GM12878 (cell line): ENCODE data around the gene SMIM35.

Source experiments
- BHLHE40 ChIP-seq, 2 experiments: fragments of 450-650 bp in 1 of 2; IDR thresholded peaks; 2 replicates each; pipeline ENCODE4 v1.6.1; 2011 to 2017; ENCODE audit warnings: low read depth in 2 of 2, borderline replicate concordance in 1 of 2, improper control_type of control experiment in 1 of 2, low read length in 1 of 2, mild to moderate bottlenecking in 1 of 2
- CEBPB ChIP-seq, 2 experiments: fragments of 150-350 bp in 1 of 2; IDR thresholded peaks; 2 replicates each; pipeline ENCODE4 v1.6.1; 2012 to 2014; ENCODE audit warnings: low read depth in 2 of 2, low read length in 2 of 2, borderline replicate concordance in 1 of 2, inconsistent platforms in 1 of 2
- RAD21 ChIP-seq: IDR thresholded peaks from 2 replicates; pipeline ENCODE4 v1.6.1; 2011; ENCODE audit warnings: mild to moderate bottlenecking, low read depth, low read length, moderate library complexity; ENCODE audit not compliant: insufficient read depth
- SP1 ChIP-seq: IDR thresholded peaks from one replicate; pipeline ENCODE4 v1.6.1; 2011; ENCODE audit warnings: low read depth, low read length
- TARDBP ChIP-seq: IDR thresholded peaks from 2 replicates; pipeline ENCODE4 v1.6.1; 2016; ENCODE audit warnings: borderline replicate concordance
- TF ChIP-seq, protein P1 (sequence below), 3 experiments: IDR thresholded peaks in 2 of 3; conservative IDR thresholded peaks in 1 of 3; 2 replicates each; pipeline ENCODE4 v1.5.1; 2011; ENCODE audit warnings: low read depth in 3 of 3, low read length in 3 of 3, mild to moderate bottlenecking in 3 of 3, control low read depth in 2 of 3, moderate library complexity in 2 of 3, inconsistent platforms in 1 of 3, mixed read lengths in 1 of 3; ENCODE audit not compliant: control insufficient read depth in 2 of 3, insufficient read depth in 1 of 3; ENCODE audit errors: extremely low read depth in 1 of 3

- TF ChIP-seq, protein P1, sequence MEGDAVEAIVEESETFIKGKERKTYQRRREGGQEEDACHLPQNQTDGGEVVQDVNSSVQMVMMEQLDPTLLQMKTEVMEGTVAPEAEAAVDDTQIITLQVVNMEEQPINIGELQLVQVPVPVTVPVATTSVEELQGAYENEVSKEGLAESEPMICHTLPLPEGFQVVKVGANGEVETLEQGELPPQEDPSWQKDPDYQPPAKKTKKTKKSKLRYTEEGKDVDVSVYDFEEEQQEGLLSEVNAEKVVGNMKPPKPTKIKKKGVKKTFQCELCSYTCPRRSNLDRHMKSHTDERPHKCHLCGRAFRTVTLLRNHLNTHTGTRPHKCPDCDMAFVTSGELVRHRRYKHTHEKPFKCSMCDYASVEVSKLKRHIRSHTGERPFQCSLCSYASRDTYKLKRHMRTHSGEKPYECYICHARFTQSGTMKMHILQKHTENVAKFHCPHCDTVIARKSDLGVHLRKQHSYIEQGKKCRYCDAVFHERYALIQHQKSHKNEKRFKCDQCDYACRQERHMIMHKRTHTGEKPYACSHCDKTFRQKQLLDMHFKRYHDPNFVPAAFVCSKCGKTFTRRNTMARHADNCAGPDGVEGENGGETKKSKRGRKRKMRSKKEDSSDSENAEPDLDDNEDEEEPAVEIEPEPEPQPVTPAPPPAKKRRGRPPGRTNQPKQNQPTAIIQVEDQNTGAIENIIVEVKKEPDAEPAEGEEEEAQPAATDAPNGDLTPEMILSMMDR (IDR thresholded peaks at IDR 0.05 in 2 of 3, conservative IDR thresholded peaks at IDR 0.05 in 1 of 3; ENCODE audit: control insufficient read depth in 2 of 3, extremely low read depth in 1 of 3, insufficient read depth in 1 of 3, low read depth in 3 of 3, low read length in 3 of 3), result no peak
- TF ChIP-seq BHLHE40 (IDR thresholded peaks at IDR 0.05; ENCODE audit: borderline replicate concordance in 1 of 2, low read depth in 2 of 2, low read length in 1 of 2), result no peak
- TF ChIP-seq SP1, result no peak
- TF ChIP-seq RAD21, result no peak
- no peak for TF ChIP-seq CEBPB (IDR thresholded peaks at IDR 0.05; ENCODE audit: borderline replicate concordance in 1 of 2, low read depth in 2 of 2, low read length in 2 of 2)
- TF ChIP-seq TARDBP, result no peak
Observed at GRCh38 chr11:118054712-118055640, 31.8 kb downstream of the SMIM35 start.
